ENCODE data around the gene SORD.
"Not testable (repeated sequence)": the region's sequence is repeated elsewhere in the genome, so short reads cannot be mapped to it uniquely, and the experiment has no call there.

DNA sequence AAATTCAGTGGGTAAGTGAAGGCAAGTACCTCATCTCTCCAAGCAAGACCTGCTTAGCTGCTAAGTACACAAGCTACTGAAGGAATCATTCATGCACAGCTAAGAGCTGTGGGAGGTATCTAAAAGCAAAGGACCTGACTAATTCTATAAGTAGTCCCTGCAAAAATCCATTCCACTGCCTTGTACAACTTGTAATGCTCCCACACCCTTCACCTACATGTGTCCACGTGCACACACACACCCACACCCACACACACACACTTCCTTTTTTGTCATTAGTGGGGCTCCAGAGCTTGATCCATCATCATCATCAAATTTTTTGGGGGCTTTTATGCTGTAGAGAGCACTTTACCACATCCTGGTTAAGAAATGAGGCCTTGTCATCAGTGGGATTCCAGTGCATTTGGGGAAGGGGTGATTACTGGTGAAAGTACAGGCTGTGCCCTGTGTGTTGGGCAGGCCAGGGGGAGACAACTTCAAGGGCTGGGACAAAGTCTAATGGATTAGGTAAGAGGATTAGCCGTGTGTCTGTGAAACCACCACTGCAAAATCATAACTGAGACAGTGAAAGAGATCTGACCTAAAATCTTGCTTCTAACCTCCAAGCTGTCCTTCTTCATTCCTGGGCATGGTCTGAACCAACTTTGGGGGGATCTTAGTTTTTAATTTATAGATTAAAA is 19.1 kb upstream of the SORD start:
- not testable (repeated sequence) for TF ChIP-seq YY1 (IDR thresholded peaks at IDR 0.05; ENCODE audit: insufficient read depth, insufficient read length); ZNF274 (IDR thresholded peaks at IDR 0.05; ENCODE audit: low read depth, low read length)

Measured in NT2/D1 (cell line).